Measurements from ENCODE around the gene SCAMP4.

DNA sequence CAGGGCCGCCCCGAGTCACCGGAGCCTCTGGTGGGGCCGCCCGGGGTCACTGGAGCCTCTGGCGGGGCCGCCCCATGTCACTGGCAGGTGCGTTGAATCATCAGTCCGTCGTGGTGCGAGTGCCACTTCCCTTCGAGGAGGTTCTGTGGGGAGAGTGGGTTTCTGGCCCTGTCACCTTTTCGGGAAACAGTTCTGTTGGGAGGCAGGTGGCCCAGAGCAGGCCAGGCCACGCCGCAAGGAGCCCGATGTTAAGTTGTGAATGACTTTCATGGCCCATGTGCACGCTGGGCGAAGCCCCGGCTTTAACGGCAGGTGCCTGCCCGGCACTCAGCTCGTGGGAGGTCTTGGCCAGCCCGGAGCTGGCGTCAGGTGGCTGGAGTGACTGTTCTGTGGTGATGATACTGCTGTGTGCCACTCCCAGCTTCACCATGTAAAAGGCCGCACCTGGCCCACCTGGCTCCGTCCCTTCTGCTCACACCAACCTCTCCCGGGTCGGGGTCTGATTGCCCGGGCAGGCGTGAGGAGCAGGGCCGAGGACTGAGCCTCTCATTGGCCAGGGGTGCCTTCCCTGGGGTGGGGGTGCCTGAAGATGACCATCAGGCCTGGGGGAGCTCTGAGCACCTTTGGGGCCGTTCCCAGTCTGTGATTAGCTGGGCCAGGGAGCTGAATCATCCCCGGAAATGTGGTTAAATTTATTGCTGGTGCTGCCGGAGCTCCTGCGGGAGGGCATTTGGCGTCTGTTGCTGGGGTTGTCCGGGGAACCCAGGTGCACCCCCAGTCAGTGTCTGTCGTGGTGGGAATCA, 65.0 kb downstream of the SCAMP4 start:
- TF ChIP-seq, protein P1, sequence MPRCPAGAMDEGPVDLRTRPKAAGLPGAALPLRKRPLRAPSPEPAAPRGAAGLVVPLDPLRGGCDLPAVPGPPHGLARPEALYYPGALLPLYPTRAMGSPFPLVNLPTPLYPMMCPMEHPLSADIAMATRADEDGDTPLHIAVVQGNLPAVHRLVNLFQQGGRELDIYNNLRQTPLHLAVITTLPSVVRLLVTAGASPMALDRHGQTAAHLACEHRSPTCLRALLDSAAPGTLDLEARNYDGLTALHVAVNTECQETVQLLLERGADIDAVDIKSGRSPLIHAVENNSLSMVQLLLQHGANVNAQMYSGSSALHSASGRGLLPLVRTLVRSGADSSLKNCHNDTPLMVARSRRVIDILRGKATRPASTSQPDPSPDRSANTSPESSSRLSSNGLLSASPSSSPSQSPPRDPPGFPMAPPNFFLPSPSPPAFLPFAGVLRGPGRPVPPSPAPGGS (CRISPR knock-in tag; IDR thresholded peaks at IDR 0.05), result no peak
- no peak for TF ChIP-seq ELF4 (CRISPR knock-in tag; IDR thresholded peaks at IDR 0.05; ENCODE audit: borderline replicate concordance)
- TF ChIP-seq, protein P2, sequence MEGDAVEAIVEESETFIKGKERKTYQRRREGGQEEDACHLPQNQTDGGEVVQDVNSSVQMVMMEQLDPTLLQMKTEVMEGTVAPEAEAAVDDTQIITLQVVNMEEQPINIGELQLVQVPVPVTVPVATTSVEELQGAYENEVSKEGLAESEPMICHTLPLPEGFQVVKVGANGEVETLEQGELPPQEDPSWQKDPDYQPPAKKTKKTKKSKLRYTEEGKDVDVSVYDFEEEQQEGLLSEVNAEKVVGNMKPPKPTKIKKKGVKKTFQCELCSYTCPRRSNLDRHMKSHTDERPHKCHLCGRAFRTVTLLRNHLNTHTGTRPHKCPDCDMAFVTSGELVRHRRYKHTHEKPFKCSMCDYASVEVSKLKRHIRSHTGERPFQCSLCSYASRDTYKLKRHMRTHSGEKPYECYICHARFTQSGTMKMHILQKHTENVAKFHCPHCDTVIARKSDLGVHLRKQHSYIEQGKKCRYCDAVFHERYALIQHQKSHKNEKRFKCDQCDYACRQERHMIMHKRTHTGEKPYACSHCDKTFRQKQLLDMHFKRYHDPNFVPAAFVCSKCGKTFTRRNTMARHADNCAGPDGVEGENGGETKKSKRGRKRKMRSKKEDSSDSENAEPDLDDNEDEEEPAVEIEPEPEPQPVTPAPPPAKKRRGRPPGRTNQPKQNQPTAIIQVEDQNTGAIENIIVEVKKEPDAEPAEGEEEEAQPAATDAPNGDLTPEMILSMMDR (CRISPR knock-in tag; IDR thresholded peaks at IDR 0.05), result no peak
- TF ChIP-seq POLR2AphosphoS2 (IDR thresholded peaks at IDR 0.05; ENCODE audit: low read depth, low read length), result no peak
- no peak for TF ChIP-seq NFRKB (IDR thresholded peaks at IDR 0.05)

Measured in HepG2 (cell line).